ENCODE results near the gene E2F8.

Gene E2F8

GRCh38 chr11:19218216-19218615 lies 22.5 kb downstream of the E2F8 start:
- no peak for DNase-seq

- no peak for DNase-seq
Observed at GRCh38 chr11:19216709-19217374, 23.9 kb downstream of the E2F8 start.

- DNase-seq = no peak
Observed at GRCh38 chr11:19216021-19216420, 24.7 kb downstream of the E2F8 start.

DNA sequence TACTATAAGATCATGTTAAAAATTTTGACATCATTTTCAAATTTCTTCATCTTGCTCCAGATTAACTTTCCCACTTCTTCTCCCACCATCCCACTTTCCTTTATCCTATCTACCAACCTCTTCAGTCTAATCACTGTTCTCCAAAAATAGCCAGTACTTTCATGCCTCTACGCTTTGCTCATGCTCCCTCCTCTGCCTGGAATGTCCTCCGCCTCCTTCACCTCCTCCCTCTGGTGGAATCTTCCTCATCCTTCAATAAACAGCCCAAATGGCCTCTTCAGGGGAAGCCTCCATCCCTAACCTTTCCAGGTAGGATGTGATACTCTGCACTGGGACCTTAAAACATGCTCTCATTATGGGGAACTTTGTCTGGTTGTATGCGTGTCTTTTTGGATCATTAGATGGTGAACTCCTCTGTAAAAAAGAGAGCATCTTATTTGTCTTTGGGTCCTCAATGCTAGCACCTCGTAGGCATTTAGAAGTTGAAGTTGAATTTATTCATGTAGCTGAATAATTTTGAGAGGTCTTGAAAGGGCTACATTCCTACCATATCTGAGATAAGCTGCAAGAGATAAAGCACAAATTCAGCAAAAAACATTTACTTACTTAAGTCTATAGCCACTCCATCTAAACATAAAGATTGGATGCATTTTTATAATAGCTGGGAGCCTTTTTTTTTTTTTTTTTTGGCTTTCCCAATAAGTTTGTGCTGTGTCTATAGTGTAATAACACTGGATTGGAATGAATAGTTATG lies 31.0 kb downstream of the E2F8 start:
- no peak for DNase-seq

DNA sequence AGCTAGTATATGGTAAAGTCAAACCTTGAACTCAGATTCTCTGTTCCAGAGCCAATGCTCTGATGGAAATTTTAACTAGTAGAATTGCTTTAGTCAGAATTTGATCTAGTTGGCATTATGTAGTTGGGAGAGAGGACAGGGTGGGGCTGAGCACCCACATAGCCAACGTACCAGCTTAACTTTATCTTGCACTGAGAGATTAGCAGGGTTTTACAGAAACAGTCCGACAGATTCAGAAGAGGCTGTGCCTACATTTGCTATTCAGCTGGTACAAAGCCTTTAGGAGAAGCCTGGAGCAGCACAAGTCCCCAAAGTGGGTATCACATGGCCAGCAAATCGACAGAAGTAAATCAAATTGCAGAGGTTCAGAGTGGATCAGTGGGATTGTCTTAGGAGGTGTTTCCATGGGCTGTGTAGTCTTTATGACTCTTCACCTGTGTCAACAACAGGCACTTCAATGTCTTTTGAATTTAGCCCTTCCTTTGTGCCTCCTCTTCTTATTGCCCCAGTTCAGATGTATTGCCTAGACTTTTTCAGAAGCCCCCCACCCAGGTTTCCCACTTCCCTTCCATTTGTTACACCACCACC lies 31.7 kb downstream of the E2F8 start:
- DNase-seq = no peak

- no peak for DNase-seq
Observed at GRCh38 chr11:19208181-19208580, 32.6 kb downstream of the E2F8 start.

DNA sequence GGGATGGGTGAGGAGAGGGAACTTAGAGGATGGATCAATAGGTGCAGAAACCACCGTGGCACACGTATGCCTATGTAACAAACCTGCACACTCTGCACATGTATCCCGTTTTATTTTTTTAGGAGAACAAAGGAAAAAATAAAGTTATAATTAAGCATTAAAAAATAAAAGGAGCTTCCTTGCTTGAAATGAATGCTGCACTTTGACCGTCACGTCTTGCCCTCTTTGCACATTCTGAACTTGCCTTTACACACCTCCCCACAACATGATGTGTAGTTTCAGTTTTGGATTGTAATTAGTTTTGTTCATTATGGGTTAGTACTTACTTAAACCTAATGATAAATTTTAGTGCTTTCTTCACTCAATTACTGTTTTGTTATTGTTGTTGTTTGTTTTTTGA lies 35.9 kb downstream of the E2F8 start:
- DNase-seq = no peak

- DNase-seq = no peak
Observed at GRCh38 chr11:19201737-19202605, 38.8 kb downstream of the E2F8 start, which contains the start of gene CSRP3. TSS of gene CSRP3 (minus strand) at chr11:19201983. CDS start at chr11:19192448, 9,535 bp downstream.

DNA sequence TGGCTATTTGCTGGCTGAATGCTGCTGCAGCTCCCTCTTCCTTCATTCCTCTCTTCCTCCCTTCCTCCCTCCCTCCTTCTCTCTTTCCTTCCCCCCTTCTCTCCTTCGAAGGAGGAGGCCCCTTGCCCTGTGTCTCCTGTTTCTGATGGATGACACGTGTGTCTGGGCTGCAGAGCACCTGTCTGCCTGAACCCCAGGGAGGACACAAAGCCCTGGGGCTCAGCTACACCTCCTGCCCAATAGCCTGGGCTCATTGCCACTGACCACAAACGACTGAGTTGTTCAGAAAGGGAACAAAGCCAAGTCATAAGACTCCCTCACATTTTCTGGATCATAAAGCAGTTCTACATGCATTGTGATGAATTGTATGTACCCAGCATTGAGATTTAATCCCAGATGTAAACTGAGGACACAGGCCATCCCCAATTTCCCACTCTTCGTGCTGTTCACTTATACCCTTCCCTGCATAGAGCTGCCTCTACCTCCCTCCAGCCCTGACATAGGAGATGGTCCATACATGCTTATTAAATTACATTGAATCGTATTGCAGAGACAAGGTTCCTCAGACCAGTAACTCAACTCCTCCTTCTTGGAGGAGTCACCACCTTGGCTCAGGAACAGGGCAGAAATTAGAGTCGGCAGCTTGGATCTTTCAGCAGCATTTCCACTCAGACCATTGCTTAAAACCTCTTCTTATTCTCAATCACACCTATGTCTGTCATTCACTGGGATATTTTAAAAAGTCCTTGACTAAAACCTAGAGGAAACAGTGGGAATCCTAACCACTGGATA lies 40.1 kb downstream of the E2F8 start:
- DNase-seq = peak; percentile 32

DNA sequence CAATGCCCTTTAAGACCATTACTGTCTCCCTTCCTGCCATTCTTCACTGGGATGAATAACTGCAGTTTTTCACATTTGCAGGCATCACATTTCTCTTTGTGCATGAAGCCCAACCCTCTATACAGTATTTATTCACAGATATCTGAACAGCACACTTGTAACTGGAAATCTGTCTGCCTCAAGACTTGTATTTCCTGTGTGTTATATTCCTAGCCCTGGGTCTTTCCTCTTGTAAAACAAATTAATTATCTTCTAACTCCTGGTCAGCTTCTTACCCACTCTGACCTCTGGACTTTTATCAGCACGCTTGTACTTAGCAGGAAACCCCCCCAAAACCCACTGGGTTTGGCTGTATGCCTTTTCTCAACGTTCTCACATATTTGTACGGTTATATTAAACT lies 41.0 kb downstream of the E2F8 start:
- DNase-seq = peak; percentile 35

DNA sequence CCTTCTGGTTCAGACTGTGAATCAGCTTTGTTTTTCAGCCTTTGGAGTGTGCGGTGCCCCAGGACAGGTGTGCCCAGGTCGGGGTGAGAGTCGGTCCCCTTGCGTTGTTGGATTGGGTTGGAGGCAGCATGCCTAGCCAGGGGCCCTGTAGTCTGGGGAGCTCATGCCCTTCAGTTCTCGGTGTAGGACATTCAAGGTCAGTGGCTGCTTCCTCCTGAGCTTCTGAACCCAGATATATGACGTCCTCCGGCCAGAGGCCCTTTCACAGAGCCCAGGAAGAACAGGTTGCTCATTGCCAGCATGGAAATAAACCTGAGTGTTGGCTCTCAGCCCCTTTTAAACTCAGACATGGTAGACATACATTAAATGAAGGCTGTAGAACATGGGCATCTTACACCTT lies 41.7 kb downstream of the E2F8 start:
- no peak for DNase-seq

DNA sequence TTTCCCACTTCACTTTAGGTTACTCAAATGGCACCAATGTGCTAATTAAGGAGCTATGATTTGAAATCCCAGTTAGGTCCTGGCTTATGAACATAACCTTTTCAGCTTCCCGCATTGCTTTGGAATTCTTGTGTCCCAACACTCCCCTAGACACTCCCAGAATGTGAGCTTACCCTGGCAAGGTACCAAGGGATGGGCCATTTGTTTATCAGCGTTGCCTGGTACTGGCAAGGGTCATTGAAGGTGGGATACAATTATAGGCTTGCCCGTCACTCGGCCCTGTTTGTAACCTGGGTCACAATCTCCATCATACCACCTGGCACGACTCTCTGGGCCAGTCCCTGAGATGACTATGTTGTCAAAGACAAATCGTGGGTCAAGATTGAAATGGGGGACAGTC lies 44.3 kb downstream of the E2F8 start:
- no peak for DNase-seq

GRCh38 chr11:19194620-19195308 lies 46.0 kb downstream of the E2F8 start:
- no peak for DNase-seq

- no peak for DNase-seq
Observed at GRCh38 chr11:19193916-19194315, 46.8 kb downstream of the E2F8 start.

DNA sequence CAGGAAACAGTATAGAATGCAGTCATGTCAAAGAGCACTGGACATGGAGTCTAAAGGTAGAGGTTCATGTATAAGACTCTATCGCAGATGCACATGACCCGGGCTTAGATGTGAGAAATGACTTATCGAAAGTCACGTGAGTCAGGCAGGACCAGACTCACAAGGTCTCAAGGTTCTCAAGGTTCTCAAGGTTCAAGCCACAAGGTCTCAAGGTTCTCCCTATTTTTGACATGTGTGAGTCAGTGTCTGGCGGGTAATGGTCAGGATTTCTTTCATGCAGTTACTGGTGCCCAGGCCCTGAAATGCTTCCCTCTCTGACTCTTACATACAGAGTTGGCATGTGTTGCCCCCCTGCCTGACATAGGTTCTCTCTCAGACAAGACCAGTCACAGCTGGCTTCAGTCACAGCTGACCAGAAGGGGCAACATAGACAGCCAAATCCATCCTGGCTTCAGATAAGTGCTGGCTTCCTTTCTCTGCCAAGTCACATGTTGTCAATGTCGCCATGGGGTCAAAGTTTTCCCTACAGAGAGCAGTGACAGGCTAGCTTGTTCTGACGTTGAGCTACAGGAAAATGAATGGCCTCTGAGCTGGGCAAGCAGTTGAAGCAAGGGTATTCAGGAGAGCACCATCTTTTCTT lies 49.1 kb downstream of the E2F8 start:
- DNase-seq = no peak

GRCh38 chr11:19187833-19188258 lies 52.9 kb downstream of the E2F8 start:
- DNase-seq = no peak

DNA sequence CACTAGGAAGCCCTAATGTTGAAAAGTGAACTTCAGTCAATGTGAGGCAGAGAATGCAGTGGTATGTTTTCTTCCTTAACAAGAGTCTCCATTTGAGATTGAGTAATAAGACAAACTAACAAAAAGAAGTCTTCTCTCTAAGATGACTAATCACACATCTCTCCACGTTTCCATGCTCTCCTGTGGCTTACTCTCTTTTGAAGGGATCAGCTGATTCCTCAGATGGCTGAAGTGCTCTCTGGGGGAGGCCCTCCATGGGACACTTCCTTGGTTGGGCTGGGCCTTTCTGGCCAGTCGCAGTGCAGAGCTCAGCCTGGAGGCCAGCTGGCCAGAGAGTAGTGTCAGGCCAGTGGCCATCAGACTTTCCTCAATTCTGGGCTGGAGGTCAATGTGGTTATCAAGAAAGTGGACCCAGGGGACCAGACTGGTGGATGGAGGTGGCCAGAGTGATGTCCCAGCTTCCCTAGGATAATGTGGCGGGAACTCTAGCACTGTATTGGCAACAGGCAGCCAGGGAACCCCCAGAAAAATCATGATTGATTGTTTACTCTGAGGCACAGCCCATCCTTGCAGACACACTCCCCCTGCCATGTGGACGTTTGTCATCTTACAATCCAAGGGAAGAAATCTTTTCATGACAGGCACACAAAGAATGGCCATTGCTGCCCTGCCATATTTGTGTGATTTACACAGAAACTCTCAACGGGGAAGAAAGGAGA lies 53.5 kb downstream of the E2F8 start:
- no peak for DNase-seq

DNA sequence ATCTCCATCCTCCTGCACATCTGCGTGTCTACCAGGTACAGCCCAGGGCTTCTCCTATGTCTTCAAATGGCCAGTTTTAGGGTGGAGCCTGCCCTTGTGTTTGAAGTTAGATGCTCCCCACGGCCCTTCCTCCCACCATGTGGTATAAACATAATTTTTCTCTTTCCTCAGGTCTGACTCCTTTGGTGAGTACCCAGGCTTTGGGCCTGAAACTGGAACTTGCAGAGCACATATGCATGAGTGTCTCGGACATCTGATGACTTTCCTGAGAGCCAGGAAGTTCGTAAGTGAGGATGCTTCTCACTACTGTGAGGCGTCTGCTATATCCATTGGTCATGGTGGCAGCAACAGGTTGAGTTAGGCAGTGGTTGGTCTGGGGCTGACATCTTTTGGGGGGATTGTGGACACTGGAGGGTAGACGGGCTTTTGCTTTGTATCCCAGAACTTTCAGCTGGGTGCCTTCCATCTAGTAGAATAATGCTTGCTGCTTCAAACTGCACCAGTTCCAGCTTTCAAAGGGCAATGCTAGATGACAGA lies 55.2 kb downstream of the E2F8 start:
- DNase-seq = no peak

GRCh38 chr11:19185036-19185435 lies 55.7 kb downstream of the E2F8 start:
- DNase-seq = no peak

DNA sequence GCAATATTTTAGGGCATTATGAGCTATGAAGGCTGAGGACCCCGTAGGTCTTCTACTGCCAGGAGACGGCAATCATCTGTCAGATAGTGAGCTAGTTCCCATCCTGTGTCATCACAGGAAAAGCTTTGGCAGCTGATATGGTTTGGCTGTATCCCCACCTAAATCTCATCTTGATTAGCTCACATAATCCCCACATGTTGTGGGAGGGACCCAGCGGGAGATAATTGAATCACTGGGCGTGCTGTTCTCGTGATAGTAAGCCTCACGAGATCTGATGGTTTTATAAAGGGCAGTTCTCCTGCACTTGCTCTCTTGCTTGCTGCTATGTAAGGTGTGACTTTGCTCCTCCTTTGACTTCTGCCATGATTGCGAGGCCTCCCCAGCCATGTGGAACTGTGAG lies 57.1 kb downstream of the E2F8 start:
- no peak for DNase-seq
